ENCODE data around the gene HSD3B7. TPM values are rescaled to one million over a fixed set of nuclear protein-coding genes. Genes with fewer than 3 reads are reported as not detected.

The HSD3B7 gene
- total RNA-seq, 2 experiments from 2014 or later = 2.4 to 3.3 TPM

DNA sequence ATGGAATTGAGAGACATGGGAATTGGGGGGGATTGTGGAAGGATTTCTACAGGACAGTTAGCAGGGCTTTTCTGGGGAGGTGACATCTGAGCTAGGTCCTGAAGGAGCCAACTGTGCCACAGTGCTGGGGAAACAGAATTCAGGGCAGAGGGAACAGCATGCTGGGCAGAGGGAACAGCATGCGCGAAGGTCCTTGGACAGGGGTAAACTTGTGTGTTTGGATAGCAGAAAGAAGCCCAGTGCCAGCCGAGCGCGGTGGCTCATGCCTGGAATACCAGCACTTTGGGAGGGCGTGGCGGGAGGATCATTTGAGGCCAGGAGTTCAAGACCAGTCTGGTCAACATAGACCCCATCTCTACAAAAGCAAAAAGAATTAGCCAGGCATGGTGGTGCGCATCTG, 21.6 kb downstream of the HSD3B7 start:
- BruUV-seq (replicated peaks) = no TSS peak
- Histone ChIP-seq H4K20me1 (ENCODE audit: insufficient read depth, low read length) (no peaks in the 10 kb centered on the region), H3K79me2 (ENCODE audit: insufficient read depth, low read depth, low read length) (no peaks in the 10 kb centered on the region), H3K4me1 (ENCODE audit: insufficient read depth, low read length, poor library complexity, severe bottlenecking) (no peaks in the 10 kb centered on the region), H3K9me2 (ENCODE audit: insufficient read depth, low read length) (no peaks in the 10 kb centered on the region), H3K9me3 (ENCODE audit: low read length) (no peaks in the 10 kb centered on the region), H3K4me2 (ENCODE audit: low read length) (no peak overlapping the region), H2AFZ (ENCODE audit: low read length) (no peak overlapping the region), H3K27ac (ENCODE audit: low read depth, low read length, poor library complexity, severe bottlenecking) (no peak overlapping the region), H3K4me3 (ENCODE audit: low read depth, low read length, poor library complexity, severe bottlenecking) (no peak overlapping the region), H3K36me3 (ENCODE audit: insufficient read depth, low read length) (no peaks in the 10 kb centered on the region)
- intact Hi-C loops (cut with micrococcal nuclease; ENCODE audit: unreplicated experiment) = no loop called here
- TF ChIP-seq, protein P1, sequence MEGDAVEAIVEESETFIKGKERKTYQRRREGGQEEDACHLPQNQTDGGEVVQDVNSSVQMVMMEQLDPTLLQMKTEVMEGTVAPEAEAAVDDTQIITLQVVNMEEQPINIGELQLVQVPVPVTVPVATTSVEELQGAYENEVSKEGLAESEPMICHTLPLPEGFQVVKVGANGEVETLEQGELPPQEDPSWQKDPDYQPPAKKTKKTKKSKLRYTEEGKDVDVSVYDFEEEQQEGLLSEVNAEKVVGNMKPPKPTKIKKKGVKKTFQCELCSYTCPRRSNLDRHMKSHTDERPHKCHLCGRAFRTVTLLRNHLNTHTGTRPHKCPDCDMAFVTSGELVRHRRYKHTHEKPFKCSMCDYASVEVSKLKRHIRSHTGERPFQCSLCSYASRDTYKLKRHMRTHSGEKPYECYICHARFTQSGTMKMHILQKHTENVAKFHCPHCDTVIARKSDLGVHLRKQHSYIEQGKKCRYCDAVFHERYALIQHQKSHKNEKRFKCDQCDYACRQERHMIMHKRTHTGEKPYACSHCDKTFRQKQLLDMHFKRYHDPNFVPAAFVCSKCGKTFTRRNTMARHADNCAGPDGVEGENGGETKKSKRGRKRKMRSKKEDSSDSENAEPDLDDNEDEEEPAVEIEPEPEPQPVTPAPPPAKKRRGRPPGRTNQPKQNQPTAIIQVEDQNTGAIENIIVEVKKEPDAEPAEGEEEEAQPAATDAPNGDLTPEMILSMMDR (conservative IDR thresholded peaks at IDR 0.05; ENCODE audit: low read length) = no peak
- no peak for TF ChIP-seq EZH2phosphoT487 (IDR thresholded peaks at IDR 0.05; ENCODE audit: borderline replicate concordance, low read depth, low read length)
- POLR2A ChIA-PET = no interaction called here
- no peak for DNase-seq (ENCODE audit: low spot score)
- CTCF ChIA-PET (ENCODE audit: unreplicated experiment) = no interaction called here

DNA sequence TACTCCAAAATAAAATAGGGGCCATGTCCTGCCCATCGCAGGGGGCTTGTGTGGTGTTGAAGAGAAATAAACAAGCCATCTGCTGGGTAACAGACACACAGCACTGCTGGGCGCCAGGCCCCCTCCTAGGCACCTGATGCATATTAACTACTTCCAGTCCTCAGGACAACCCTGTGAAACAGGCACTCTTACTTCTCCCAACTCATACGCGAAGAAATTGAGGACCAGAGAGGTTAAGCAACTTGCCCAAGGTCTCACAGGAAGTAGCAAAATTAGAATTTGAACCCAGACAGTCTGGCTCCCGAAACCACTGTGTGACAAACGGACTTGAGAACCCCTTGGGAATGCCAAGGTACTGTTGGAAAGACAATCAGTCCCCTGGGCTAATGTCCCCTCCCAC, 22.7 kb downstream of the HSD3B7 start:
- no peaks in the 10 kb centered on the region for H3K79me2 ChIP-seq (ENCODE audit: insufficient read depth, low read depth, low read length)
- no peak for DNase-seq (ENCODE audit: low spot score)
- H2AFZ ChIP-seq (ENCODE audit: low read length) = no peak overlapping the region
- CTCF ChIA-PET (ENCODE audit: unreplicated experiment) = no interaction called here
- H3K36me3 ChIP-seq (ENCODE audit: insufficient read depth, low read length) = no peaks in the 10 kb centered on the region
- intact Hi-C loops (cut with micrococcal nuclease; ENCODE audit: unreplicated experiment) = no loop called here
- no peaks in the 10 kb centered on the region for H4K20me1 ChIP-seq (ENCODE audit: insufficient read depth, low read length)
- H3K9me3 ChIP-seq (ENCODE audit: low read length) = no peaks in the 10 kb centered on the region
- no peak overlapping the region for H3K4me2 ChIP-seq (ENCODE audit: low read length)
- H3K4me1 ChIP-seq (ENCODE audit: insufficient read depth, low read length, poor library complexity, severe bottlenecking) = no peaks in the 10 kb centered on the region
- no peak for TF ChIP-seq EZH2phosphoT487 (IDR thresholded peaks at IDR 0.05; ENCODE audit: borderline replicate concordance, low read depth, low read length)
- POLR2A ChIA-PET = interaction anchor here (0.6 kb wide), 1 partner anchor 144 kb away, joined by 3 read pairs; no protein-coding TSS in a partner anchor
- no peak overlapping the region for H3K4me3 ChIP-seq (ENCODE audit: low read depth, low read length, poor library complexity, severe bottlenecking)
- no peak overlapping the region for H3K27ac ChIP-seq (ENCODE audit: low read depth, low read length, poor library complexity, severe bottlenecking)
- BruUV-seq (replicated peaks) = no TSS peak
- no peaks in the 10 kb centered on the region for H3K9me2 ChIP-seq (ENCODE audit: insufficient read depth, low read length)

DNA sequence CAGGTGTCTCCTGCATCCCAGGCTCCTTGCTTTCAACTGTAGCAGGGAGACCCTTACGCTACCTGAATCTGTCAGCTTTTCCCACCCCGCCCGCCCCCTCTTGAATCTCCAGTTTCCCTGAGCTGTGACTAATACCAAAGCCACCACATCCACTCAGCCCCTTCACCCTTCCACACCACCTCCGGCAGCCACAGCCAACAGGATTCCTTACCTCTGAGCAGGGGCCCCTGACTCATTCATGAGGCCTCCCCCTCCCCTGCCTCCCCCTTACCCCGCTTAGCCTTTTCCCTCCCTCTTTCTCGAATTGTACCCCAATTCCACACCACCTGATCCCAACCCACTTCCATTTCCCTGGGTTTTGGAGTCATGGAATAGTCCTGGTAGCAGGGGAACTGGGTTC, 23.1 kb downstream of the HSD3B7 start:
- ChIA-PET POLR2A (interaction anchor here (0.7 kb wide), 1 partner anchor 49 kb away, joined by 11 read pairs; no protein-coding TSS in a partner anchor), CTCF (ENCODE audit: unreplicated experiment) (no interaction called here)
- Histone ChIP-seq H3K4me3 (ENCODE audit: low read depth, low read length, poor library complexity, severe bottlenecking) (no peak overlapping the region), H3K36me3 (ENCODE audit: insufficient read depth, low read length) (no peaks in the 10 kb centered on the region), H4K20me1 (ENCODE audit: insufficient read depth, low read length) (no peaks in the 10 kb centered on the region), H3K9me2 (ENCODE audit: insufficient read depth, low read length) (no peaks in the 10 kb centered on the region), H3K4me1 (ENCODE audit: insufficient read depth, low read length, poor library complexity, severe bottlenecking) (no peaks in the 10 kb centered on the region), H3K9me3 (ENCODE audit: low read length) (no peaks in the 10 kb centered on the region), H3K4me2 (ENCODE audit: low read length) (no peak overlapping the region), H2AFZ (ENCODE audit: low read length) (no peak overlapping the region), H3K79me2 (ENCODE audit: insufficient read depth, low read depth, low read length) (no peaks in the 10 kb centered on the region), H3K27ac (ENCODE audit: low read depth, low read length, poor library complexity, severe bottlenecking) (no peak overlapping the region)
- TF ChIP-seq, protein P1 (conservative IDR thresholded peaks at IDR 0.05; ENCODE audit: low read length) = no peak
- TF ChIP-seq EZH2phosphoT487 (IDR thresholded peaks at IDR 0.05; ENCODE audit: borderline replicate concordance, low read depth, low read length) = no peak
- intact Hi-C loops (cut with micrococcal nuclease; ENCODE audit: unreplicated experiment) = no loop called here
- DNase-seq (ENCODE audit: low spot score) = no peak
- no TSS peak for BruUV-seq (replicated peaks)

Measured in OCI-LY7 (cell line).